B cell (primary cell): ENCODE data around the gene SUMO2.

Source experiments
- CTCF ChIP-seq: fragments of 200-600 bp; IDR thresholded peaks from one replicate; pipeline ENCODE4 v1.8.0; 2022; ENCODE audit warnings: antibody characterized with exemption, mild to moderate bottlenecking
- EZH2 ChIP-seq: IDR thresholded peaks from 2 replicates; pipeline ENCODE4 v1.6.1; 2012; ENCODE audit warnings: borderline replicate concordance, low read depth, mild to moderate bottlenecking, moderate library complexity, low read length; ENCODE audit not compliant: insufficient read depth, poor library complexity, severe bottlenecking

GRCh38 chr17:75118307-75118706 lies 64.5 kb downstream of the SUMO2 start:
- TF ChIP-seq CTCF = no peak
- no peak for TF ChIP-seq EZH2
